HUDEP-2 (cell line): Measurements from ENCODE around the gene NCOA1.
"Not testable (repeated sequence)": the region's sequence is repeated elsewhere in the genome, so short reads cannot be mapped to it uniquely, and the experiment has no call there.

Experiments
- DNase-seq, 76 experiments: peaks; one replicate each; lab custom pipeline; 2025; ENCODE audit not compliant: unreplicated experiment in 76 of 76; lab: John Stamatoyannopoulos, UW

The NCOA1 gene

DNA sequence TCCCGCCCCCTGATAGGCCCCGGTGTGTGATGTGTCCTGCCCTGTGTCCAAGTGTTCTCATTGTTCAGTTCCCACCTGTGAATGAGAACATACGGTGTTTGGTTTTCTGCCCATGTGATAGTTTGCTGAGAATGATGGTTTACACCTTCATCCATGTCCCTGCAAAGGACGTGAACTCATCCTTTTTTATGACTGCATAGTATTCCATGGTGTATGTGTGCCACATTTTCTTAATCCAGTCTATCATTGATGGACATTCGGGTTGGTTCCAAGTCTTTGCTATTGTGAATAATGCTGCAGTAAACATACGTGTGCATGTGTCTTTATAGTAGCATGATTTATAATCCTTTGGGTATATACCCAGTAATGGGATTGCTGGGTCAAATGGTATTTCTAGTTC is 40.6 kb downstream of the NCOA1 start:
- DNase-seq: not testable (repeated sequence)

DNA sequence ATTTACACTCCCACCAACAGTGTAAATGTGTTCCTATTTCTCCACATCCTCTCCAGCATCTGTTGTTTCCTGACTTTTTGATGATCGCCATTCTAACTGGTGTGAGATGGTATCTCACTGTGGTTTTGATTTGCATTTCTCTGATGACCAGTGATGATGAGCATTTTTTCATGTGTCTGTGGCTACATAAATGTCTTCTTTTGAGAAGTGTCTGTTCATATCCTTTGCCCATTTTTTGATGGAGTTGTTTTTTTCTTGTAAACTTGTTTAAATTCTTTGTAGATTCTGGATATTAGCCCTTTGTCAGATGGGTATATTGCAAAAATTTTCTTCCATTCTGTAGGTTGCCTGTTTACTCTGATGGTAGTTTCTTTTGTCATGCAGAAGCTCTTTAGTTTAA is 41.0 kb downstream of the NCOA1 start:
- not testable (repeated sequence) for DNase-seq

DNA sequence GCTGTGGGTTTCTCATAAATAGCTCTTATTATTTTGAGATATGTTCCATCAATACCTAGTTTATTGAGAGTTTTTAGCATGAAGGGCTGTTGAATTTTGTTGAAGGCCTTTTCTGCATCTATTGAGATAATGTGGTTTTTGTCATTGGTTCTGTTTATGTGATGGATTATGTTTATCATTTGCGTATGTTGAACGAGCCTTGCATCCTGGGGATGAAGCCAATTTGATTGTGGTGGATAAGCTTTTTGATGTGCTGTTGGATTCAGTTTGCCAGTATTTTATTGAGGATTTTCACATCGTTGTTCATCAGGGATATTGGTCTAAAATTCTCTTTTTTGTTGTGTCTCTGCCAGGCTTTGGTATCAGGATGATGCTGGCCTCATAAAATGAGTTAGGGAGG is 42.5 kb downstream of the NCOA1 start:
- DNase-seq: not testable (repeated sequence)

DNA sequence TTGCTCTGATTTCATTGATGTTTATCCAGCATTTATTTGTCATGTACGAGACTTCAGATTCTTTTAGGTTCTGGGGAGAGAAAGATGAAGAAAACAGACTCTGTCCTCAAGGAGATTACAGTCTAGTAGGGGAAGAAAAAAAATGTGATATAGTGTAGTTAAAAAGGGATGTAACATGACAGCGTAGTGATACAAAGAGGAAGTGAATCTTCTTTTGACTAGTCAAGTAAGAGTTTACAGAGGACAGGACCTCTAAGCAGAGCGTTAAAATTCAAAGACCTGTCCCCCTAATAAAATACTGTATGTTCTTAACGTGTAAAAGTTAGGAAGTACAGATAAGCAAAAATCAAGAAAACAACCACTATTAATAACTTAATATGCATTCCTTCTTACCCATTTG is 47.7 kb downstream of the NCOA1 start:
- DNase-seq: no peak

DNA sequence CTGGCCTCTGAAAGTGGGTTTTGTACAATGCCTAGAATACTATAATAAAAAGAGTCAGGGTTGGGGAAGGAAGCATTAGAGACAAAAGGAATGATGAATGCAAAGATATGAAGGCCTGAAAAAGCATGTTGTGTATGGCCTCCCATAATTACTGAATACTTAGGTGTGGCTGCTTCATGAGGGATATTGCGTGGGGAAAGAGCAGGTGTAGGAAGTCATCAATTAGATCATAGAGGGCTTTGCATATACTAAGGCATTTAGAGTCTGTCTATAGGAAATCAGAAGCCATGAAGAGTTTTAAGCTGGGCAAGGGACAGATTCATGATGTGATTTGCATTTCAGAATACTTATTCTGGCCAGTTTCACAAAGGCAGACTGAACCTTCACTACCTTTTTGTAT is 48.2 kb downstream of the NCOA1 start:
- no peak for DNase-seq

DNA sequence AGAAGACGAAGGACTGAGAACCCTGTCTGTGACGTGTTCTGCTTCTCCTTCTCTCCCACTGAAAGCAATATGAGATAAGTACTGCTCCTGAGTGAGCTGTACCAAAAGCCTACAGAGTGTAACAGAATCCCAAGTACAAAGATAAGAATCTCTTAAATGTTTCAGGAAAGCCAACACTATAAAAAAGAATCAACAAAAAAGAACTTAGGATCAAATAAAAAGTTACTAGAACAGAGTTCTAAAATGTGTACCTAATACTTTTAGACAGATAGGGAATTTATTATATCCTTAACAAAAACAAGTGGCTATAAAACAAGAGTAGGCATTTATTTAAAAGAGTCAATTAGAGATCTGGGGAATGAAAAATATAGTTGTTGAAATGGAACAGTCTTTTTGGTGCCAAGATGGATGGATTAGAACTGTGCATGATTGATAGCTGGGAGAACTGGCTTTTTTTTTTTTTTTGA is 49.0 kb downstream of the NCOA1 start:
- no peak for DNase-seq

DNA sequence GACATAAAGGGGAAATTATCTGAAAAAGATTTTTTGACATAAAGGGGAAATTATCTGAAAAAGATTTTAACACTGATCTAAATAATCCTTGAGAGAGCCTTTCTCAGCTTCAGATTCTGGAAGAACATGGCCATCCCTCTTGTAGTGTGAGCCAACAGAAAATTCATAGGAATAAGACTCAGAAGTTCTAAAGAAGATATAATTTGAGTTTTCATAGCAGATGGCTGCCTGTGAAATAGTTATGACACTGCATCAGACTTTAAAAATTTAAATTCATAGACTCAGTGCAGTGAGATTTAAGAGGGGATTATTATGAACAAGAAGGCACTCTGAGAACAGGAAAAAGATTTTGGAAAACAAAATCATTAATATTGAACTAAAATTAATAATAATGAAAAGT is 50.6 kb downstream of the NCOA1 start:
- DNase-seq: no peak

DNA sequence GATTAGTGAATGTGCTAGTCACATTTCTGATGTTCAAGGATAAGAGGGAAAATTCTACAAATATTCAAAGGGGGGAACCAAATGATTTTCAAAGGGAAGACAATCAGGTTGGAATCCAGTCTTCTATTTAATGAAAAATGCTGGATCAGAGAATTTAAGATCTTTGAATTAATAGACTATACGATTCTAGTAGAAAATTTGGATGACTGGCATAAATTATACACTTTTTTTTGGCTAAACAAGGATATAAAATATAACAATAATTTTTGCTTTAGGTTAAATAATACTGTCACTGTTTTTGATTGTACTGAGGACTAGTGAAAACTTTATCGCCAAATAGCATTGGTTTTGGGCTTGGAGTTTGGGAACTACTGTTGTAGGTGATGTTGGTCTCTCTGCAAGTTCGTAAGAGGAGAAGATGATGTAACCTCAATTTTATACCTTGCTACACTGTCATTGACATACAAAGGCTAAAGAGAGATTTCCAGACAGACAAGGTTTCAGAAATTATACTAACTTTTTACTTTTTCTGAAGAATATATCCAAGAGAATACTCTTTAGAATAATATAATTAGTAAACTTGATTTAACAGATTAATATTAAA is 51.3 kb downstream of the NCOA1 start:
- DNase-seq: no peak

DNA sequence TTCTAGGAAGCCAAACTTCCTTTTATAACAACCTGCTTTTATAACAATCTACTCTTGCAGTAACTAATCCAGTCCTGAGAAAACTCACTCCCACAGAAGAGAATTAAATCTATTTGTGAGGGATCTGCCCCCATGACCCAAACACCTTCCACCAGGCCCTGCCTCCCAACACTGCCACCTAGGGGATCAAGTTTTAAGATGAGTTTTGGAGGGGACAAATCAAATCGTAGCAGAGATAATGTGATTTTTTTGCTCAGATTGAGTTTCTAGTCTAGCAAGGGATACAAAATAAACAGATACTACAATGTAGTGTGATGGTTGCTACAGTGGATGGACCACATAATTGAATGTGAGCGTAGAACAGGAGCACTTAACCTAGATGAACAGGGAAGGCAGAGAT is 52.2 kb downstream of the NCOA1 start:
- DNase-seq: peak in 12 of 76 experiments; percentile 1 to 33 (median 4)

DNA sequence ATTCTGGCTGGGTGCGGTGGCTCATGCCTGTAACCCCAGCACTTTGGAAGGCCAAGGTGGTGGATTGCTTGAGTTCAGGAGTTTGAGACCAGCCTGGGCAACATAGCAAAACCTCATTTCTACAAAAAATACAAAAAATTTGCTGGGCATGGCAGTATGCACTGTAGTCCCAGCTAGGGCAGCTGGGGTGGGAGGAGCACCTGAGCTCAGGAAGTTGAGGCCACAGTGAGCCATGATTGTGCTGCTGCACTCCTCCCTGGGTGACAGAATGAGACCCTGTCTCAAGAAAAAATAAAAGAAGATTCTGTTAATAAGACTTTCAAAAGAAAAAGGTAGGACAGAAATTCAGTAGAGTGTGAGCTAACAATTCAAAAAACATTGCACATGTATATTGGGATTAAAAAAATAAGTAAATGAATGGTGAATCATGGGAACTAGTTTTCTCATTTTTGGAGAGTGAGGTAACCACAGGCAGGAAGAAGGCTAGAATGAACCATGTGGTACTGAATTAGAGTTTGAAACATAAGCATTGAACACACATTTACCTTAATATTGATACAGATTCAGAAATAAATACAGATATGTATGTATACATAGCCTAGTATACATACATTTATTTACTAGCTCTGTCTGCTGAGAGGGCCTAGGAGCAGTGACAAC is 53.5 kb downstream of the NCOA1 start:
- DNase-seq: no peak

DNA sequence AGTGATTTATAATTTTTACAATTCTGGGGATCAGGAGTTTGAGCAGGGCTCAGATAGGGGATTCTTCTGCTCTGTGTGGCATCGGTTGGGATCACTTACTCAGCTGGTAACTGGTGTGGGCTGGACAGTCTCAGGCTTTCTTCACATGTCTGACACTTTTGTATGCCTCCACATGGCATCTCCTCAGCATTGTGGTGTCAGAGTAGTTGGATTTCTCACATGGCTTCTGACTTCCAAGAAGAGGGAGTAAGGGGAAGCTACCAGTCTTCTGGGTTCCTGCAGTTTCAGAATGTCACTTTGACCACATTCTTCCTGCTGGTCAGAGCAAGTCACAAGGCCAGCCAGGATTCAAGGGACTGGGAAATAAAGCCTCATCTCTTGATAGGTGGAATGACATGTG is 55.6 kb downstream of the NCOA1 start:
- DNase-seq: no peak

DNA sequence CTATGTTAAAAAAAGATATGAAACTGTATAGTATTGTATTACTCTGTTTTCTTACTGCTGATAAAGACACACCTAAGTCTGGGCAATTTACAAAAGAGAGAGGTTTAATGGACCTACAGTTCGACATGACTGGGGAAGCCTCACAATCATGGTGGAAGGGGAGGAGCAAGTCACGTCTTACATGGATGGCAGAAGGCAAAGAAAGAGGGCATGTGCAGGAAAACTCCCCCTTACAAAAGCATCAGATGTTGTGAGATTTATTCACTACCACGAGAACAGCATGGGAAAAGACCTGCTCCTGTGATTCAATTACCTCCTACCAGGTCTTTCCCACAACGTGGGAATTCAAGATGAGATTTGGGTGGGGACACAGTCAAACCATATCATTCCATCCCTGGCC is 57.0 kb downstream of the NCOA1 start:
- no peak for DNase-seq

DNA sequence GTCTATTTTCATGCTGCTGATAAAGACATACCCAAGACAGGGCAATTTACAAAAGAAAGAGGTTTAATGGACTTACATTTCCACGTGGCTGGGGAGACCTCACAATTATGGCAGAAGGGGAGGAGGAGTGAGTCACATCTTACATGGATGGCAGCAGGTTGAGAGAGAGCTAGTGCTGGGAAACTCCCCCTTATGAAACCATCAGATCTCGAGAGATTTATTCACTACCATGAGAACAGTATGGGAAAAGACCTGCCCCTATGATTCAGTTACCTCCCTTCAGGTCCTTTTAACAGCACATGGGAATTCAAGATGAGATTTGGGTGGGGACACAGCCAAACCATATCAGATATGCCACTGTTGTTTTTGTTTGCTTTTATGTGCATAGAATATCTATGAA is 59.2 kb downstream of the NCOA1 start:
- not testable (repeated sequence) for DNase-seq

DNA sequence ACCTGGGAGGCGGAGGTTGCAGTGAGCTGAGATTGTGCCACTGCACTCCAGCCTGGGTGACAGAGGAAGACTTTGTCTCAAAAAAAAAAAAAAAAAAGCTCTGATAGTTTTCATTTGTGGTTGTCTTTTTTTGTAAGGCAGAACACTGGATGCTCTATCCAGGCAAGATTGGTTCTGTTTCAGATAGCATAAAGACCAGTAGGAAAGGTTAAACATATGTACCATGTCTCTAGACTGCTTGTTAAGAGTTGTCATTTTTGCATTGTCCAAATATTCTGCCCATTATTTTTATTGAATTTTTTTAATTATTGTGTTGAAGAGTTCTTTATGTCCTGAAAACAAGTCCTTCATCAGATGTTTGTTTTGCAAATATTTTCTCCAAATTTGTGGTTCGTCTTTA is 60.0 kb downstream of the NCOA1 start:
- DNase-seq: no peak

DNA sequence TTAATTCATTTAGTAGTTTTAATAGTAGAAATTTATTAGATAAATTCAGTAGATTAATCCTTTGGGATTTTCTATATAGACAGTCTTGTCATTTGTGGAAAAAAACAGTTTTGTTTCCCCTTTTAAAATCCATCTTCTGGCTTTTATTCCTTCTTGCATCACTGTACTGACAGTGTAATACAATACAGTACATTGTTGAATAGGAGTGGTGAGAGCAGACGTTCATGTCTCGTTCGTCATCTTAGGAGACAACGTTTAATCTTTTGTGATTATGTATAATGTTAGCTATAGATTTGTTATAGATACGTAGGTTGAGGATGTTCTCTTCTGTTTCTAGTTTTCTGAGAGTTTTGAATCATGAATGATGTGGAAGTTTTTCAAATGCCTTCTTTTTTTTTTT is 61.8 kb downstream of the NCOA1 start:
- no peak for DNase-seq

DNA sequence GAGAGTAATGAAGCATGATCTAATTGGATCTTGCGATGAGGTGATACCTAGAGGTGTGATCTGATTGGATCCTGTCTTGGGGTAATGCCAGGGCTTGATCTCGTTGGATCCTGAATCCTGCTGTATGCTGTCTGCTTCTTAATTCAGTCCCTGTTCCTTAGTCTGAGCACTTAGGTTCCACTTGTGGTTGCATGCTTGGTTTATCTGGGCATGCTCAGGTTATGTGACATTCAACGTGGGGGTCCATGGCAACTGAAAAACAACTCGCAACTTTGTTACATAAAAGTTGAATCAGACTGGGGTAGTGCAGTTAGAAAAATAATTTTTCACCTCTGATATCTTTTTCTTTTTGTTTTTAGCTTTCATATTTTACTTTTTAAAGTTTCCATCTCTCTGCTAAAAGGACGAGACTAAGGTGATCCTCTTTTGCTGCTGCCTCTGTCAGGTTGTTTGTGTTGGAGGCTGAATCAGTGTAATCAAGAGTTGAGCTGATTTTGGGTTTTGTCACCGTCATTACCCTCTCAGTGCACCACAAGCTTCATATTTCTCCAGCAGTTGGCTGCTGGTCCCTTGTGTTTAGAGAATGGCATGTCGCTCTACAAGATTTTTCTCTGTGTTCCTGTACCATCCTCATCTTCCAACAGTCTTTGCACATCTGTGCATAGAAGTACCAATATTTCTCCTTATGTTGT is 67.9 kb downstream of the NCOA1 start:
- no peak for DNase-seq

DNA sequence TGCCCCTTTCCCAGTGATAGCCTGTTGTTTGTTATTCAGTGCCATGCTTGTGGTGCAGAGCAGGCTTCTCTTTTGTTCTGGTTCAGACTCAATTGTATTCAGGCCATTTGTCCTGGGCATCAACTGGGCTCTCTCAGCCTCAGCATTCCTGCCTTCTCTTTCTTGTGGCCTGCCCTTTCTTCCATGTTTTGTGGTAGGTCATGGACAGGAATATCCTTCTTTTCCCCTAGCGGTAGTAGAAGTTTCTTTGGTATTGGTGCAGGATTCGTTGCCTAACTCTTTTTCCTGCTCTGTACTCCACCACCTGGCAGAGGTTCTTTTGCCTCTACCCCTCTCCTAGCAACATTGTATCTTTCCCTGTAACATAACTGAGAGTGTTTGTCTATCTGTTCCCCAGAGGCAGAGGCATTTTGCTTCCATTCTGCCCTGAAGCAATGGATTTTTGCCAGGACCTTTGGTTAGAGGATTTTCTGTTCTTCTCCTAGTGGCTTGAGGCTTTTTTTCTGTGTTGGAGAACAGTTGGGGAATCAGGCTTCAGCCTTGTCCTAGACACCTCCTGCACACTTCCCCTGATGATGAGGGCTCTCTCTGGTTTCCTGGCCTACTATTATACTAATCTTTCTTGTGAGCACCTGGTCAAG is 68.5 kb downstream of the NCOA1 start:
- DNase-seq: no peak

DNA sequence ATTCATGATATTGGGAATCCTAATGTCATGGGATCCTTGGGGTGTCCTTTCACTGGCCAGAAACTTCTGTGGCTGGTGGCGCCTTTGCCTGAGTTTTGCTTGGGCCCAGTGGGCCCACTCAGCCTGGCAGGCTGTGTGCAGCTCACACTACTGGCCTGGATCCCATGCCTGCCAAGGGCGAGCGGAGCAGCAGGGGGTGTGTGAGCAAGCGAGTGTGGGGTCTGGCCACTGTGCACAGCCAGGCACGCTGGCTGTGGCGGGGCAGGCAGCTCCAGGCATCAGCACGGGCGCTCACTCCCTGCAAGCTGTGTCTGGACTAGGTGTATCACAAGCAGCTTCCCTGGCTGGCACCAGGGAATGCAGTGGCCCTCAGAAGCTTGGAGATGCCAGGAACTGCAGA is 74.5 kb downstream of the NCOA1 start:
- no peak for DNase-seq

DNA sequence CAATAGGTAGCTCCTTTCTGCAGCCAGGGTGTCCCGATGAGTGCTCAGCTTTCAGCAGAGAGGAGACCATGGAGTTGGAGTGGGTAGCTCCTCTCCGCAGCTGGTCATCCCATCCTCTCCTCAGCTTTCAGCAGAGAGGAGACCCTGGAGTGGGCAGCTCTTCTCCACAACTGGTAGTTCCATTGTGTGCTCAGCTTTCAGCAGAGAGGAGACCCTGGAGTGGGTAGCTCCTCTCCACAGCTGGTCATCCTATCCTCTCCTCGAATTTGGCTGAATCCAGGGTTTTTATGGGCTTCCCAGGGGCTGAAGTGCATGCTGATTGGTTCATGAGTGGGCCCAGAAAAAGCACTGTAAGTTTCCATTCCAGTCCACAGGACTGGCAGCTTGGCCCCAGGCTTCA is 75.2 kb downstream of the NCOA1 start:
- DNase-seq: no peak

DNA sequence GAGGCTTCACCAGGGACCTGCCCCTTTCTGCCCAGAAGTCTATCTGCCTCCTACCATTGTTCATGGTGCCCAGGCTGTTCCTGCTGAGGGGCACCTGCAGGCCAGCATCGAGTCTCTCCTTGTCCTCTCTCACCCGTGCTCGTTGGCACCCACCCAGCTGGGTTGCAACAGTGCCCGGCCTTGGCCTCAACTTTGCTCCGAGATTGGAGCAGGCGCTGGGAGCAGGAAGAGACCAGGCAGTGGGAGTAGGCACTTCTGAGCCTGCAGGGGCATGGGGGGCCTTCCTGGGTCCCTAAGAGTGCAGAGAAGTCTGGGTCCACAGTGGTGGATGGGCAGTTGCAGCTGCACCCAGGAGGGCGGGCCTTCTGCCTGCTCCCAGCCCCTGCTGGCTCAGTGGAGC is 75.6 kb downstream of the NCOA1 start:
- no peak for DNase-seq

DNA sequence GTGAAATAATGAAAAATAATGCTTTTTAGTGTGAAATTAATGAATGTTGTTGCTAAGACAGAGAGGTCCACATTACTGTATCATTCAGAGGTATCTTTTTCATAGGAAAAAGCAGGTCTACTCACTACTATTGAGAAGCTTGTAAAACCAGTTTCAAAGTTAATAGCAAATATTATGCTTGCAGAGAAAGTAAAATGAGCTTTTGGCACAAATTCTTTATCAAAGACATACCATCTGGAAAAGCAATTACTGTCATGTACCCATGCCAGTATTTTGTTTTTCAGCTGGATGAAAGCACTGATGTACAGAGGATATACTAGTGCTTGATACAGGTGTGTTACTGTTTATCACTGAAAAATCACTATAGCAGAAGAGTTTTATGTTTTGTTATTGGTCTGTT is 77.5 kb downstream of the NCOA1 start:
- DNase-seq: no peak

DNA sequence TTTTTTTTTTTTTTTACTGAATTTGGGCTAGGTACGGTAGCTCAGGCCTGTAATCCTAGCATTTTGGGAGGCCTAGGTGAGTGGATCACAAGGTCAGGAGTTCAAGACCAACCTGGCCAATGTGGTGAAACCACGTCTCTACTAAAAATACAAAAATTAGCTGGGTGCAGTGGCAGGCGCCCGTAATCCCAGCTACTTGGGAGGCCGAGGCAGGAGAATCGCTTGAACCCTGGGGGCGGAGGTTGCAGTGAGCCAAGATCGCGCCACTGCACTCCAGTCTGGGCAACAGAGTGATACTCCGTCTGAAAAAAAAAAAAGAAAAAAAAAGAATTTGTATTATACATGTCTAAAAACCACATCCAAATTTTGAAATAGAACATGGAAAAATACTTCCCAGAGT is 78.5 kb downstream of the NCOA1 start:
- not testable (repeated sequence) for DNase-seq
